ENCODE data around the gene NPM3.

NPM3 gene

DNA sequence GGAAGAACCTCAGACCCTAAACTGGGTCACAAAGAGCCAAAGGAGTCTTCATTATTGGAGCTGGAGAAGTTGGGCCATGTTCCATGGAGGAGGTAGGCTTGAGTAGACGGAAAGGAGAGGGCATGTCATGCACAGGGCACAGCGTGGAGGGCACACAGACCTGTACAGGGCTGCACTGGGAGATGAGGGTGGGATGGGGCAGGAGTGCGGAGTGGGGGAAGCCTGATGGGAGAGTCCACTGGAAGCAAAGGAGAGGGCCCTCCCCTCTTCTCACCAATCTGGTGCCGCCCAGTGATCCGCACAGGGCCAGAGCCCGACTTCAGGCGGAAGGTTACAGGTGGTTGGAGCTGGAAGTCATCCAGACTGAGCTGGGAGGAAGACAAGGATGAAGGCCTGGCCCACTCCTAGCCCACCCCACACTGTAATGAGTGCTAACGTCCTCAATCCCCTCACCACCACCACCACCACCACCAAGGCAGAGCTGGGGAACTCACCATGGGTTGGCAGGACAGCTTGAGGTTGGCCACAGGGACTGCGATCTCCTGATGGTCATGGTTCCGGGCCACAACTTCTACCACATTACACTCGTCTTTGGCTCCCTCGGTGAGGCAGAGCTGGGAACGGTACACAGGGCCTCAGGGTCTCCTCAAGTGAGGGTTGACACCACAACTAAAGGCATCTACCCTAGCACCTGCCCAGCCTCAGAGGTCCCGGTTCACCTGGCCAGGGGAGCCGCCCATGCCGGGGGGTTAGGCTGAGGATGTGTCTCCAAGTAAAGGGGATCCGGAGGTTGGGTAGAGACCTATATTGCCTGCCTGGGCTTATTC is 1.0 kb downstream of the NPM3 start:
- H3K4me3 ChIP-seq (ENCODE audit: low read depth, low read length) = peak overlapping the region; percentile 91
- TF ChIP-seq, protein P1, sequence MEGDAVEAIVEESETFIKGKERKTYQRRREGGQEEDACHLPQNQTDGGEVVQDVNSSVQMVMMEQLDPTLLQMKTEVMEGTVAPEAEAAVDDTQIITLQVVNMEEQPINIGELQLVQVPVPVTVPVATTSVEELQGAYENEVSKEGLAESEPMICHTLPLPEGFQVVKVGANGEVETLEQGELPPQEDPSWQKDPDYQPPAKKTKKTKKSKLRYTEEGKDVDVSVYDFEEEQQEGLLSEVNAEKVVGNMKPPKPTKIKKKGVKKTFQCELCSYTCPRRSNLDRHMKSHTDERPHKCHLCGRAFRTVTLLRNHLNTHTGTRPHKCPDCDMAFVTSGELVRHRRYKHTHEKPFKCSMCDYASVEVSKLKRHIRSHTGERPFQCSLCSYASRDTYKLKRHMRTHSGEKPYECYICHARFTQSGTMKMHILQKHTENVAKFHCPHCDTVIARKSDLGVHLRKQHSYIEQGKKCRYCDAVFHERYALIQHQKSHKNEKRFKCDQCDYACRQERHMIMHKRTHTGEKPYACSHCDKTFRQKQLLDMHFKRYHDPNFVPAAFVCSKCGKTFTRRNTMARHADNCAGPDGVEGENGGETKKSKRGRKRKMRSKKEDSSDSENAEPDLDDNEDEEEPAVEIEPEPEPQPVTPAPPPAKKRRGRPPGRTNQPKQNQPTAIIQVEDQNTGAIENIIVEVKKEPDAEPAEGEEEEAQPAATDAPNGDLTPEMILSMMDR (IDR thresholded peaks at IDR 0.05; ENCODE audit: borderline replicate concordance, insufficient read depth, low read depth, low read length) = no peak

- TF ChIP-seq, protein P1 (IDR thresholded peaks at IDR 0.05; ENCODE audit: borderline replicate concordance, insufficient read depth, low read depth, low read length) = no peak
- H3K4me3 ChIP-seq (ENCODE audit: low read depth, low read length) = no peak overlapping the region
Measured at GRCh38 chr10:101781655-101781983, 1.6 kb downstream of the NPM3 start.

GRCh38 chr10:101780818-101781654 is 2.2 kb downstream of the NPM3 start:
- no peak overlapping the region for H3K4me3 ChIP-seq (ENCODE audit: low read depth, low read length)

GRCh38 chr10:101780187-101780817 is 2.9 kb downstream of the NPM3 start:
- peak overlapping the region; percentile 27 for H3K4me3 ChIP-seq (ENCODE audit: low read depth, low read length)
- TF ChIP-seq, protein P1 (IDR thresholded peaks at IDR 0.05; ENCODE audit: borderline replicate concordance, insufficient read depth, low read depth, low read length) = no peak

More at GRCh38 chr10:101780818-101781654, 2.2 kb downstream of the NPM3 start:
- TF ChIP-seq, protein P1 (IDR thresholded peaks at IDR 0.05; ENCODE audit: borderline replicate concordance, insufficient read depth, low read depth, low read length) = peak; percentile 95

- peak overlapping the region; percentile 40 for H3K4me3 ChIP-seq (ENCODE audit: low read depth, low read length)
- TF ChIP-seq, protein P1 (IDR thresholded peaks at IDR 0.05; ENCODE audit: borderline replicate concordance, insufficient read depth, low read depth, low read length) = peak; percentile 90
Measured at GRCh38 chr10:101779544-101780186, 3.6 kb downstream of the NPM3 start.

GRCh38 chr10:101778781-101779543 is 4.3 kb downstream of the NPM3 start:
- H3K4me3 ChIP-seq (ENCODE audit: low read depth, low read length) = peak overlapping the region; percentile 40
- TF ChIP-seq, protein P1 (IDR thresholded peaks at IDR 0.05; ENCODE audit: borderline replicate concordance, insufficient read depth, low read depth, low read length) = no peak
